NCI-H2029 treated with DMSO at 0.1 percent for 48 hours (cell line): ENCODE measurements around the gene FER1L5.

Experiments used
- DNase-seq: peaks from one replicate; lab custom pipeline; 2025; lab: John Stamatoyannopoulos, UW

FER1L5 gene

DNA sequence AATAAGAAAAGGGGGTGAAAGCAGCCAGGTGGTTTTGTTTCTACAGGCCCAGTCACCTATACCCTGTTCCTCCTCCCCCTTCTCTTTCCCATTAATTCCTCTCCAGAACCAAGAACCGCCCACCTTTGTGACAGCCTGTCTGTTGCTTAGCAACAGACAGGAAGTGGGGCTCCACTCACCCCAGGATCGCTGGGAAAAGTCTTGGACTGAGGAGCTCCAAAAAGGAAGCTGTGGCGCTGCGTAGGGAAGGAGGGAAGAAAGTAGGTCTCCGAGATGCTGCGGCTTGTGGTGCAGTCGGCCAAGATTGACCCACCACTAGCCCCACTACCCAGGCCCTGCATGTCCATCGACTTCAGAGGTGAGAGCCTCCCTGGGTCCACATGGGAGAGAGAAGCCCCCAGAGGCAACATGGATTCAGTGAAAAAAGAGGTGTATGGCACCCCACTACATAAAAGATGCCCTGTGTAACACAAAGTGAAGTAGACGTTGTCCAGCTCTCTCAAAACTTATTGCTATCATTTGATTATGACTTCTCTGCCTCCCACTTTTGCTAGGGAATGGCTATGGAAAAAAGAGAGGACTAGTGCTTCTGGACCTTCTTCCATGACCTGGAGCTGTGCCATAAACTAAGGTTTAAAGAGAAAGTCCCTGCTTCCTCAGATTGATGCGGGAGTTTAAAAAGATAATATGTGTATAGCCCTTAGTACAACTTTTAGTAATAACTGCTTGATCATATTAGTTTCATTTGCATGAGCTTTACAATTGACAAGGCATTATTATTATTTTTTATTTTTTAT lies at the start of gene FER1L5:
Gene FER1L5 (plus strand): TSS at position 201 of the 797 bp plus-strand sequence. CDS start 73 bp downstream, at position 274.
- DNase-seq: no peak

DNA sequence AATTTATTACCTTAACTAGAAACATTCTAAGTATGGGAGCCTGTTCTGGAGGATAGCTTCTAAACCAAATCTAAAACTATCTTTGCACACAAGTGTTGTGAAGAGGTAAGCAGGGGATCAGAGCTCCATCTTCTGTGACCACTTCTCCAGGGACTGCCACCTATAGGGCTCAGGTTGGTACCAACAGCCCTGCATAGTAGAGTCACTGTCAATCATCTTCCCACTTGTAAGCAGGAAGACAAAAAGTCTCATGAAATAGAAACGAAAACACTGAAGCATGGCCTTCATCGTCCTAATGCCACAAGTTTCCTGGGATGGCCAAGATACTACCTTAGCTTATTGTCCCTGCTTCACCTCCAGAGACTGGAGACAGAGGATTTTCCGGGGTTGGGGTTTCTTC lies 48.3 kb upstream of the FER1L5 start:
- no peak for DNase-seq

DNA sequence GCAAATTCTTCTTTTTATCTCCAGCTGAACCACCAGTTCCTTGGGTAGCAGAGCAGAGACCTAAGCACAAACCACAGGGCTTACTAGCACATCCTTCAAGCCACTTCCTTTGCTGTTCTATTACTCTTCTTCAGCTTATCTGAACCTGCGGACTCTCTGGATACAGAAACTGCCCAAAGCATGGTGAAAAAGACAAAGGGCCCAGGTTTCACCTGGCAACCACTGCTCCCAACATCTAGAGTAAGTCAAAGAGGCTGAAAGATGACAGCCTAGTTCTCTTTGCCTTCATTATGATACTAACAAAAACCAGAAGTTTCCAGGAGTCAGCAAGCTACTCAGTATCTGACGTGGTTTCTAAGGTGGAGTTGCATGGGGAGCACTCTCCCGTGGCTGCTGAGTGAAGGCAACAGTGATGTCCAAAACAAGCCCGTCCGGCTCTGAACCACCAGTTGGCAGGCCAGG lies 47.8 kb upstream of the FER1L5 start:
- DNase-seq: no peak

- no peak for DNase-seq
Observed at GRCh38 chr2:96596596-96596995, 46.0 kb upstream of the FER1L5 start.

DNA sequence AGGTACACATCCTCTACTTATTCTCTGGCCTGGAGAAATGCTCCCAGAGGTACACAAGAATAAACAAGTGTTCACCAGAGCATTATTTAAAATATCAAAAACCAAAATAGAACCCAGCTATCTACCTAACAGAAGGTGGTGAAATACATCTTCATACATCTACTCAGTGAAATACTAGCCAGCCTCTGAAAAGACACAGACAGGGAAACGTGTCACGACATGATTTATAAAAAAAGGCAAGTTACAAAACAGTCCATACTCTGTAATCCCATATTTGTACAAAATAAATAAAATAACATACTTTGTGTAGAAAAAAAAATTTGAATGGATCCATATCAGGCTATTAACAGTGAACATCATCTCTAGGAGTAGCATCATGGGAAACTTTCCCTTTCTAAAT lies 42.6 kb upstream of the FER1L5 start:
- DNase-seq: no peak

GRCh38 chr2:96601382-96602292 lies 40.9 kb upstream of the FER1L5 start:
- no peak for DNase-seq

DNA sequence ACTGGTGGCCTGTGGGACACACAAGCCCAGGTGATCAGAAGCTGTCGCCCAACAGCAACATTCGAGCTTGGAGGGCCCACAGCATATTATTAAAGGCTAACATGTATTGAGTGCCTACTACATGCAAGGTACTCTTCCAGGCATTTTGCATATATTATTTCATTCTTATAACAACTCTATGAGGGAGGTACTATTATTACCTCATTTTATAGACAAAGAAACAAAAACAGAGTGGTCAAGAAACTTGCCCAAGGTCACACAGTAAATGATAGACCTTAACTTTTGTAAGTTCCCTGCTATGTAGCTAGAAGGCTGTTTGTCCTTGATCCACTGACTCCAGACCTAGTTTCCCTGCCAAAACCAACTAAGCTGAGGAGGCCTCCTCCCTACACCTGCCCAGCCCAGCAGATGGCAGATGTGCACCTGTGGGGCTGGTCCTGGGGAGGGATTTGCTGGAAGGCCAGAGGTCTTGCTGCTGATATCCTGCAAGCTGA lies 40.2 kb upstream of the FER1L5 start:
- DNase-seq: no peak

DNA sequence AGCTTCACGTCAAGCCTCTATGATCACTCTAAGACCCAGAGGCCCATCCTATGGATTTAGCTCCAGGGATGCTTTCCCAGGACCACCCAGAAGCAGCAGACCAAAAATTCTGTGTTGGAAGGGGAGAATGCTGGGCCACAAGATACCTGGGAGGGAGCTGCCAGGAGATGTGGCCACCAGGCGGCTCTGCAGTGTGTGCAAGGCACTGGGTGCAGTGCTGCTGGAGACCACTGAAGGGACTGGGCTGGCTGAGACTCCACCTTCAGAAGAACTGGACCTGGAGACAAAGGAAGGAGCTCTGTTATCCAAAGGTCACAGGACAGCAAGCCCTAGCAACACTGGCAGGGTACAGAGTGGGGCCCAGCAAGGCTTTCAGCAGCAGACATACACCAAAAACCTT lies 38.5 kb upstream of the FER1L5 start:
- no peak for DNase-seq

DNA sequence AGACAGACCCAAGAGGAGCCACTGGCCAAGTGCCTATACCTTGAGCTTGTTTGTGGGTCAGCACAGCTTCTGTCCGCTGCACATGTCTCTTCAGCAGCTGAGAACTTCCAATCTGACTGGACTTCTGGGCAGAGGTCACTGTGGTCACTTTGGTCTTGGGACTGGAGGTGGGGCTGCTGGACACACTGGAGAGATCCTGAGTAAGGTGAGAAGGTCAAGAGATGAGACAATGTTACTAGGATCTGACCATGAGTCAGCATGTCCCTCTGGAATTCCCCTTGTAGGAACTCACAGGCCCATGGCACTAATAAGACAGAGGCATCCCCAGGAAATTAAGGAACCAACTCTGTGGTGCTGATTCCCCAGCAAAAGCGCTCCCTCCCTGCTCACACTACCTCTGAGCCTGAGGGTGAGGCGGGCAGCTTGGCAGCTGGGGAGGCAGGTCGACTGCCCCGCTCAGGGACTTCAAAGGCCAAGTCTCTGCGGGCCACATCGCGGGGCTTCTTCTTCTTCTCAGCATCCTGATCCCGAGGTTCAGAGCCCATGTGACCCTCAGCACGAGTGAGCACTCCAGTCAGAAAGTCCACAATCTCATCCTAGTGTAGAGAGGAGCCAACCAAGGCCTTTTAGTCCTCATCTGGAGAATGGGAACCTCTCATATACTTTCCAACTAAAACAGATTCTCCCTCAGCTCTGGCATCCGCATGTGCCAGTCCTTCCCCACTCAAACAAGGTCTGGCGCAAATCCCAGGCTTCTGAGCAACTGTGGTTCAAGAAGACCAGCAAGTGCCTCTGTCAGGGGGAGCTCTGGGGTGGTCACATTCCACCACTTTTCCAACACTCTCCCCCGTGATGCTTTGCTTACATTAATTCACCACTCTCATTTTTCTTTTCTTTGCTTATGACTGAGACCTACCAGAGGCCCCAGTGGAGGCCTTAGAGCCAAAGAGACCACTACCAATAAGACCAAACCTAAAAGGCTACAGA lies 33.8 kb upstream of the FER1L5 start:
- no peak for DNase-seq

DNA sequence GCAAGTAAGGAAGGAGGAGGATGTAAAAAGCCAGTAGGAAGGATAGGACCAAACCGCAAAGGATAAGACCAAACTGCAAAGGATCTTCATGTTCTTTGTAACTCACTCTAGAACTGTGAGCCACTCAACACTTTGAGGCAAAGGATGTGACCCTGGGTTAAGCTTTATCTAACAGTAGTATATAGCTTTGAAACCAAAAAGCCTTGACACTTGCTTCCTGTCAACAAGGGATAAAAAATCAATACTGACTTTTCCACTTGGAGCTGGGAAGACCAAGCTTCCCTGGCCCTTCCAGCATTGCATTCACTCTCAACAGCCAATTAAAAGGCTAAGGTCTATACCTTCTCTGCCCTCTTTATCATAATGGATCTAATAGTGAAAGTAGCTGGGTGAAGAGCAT lies 26.4 kb upstream of the FER1L5 start:
- DNase-seq: no peak

- DNase-seq: no peak
Observed at GRCh38 chr2:96616535-96616934, 26.0 kb upstream of the FER1L5 start.

GRCh38 chr2:96617012-96617411 lies 25.6 kb upstream of the FER1L5 start:
- no peak for DNase-seq

GRCh38 chr2:96618596-96619283 lies 23.8 kb upstream of the FER1L5 start:
- no peak for DNase-seq

GRCh38 chr2:96622544-96622943 lies 20.0 kb upstream of the FER1L5 start:
- DNase-seq: no peak

- DNase-seq: no peak
Observed at GRCh38 chr2:96623116-96623515, 19.4 kb upstream of the FER1L5 start.

GRCh38 chr2:96625571-96626552 lies 16.7 kb upstream of the FER1L5 start:
- no peak for DNase-seq

- DNase-seq: no peak
Observed at GRCh38 chr2:96626553-96626942, 16.0 kb upstream of the FER1L5 start.

GRCh38 chr2:96631804-96632435 lies 10.6 kb upstream of the FER1L5 start:
- no peak for DNase-seq

DNA sequence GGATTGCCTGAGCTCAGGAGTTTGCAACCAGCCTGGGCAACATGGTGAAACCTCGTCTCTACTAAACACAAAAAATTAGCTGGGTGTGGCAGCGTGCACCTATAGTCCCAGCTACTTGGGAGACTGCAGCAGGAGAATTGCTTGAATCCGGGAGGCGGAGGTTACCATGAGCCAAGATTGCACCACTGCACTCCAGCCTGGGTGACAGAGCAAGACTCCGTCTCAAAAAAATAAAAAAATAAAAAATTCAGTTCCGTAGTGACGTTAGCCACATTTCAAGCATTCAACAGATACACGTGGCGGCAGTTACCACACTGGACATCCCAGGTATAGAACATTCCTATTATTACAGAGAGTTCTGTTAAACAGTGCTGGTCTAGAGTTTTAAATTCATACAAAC lies 8.9 kb upstream of the FER1L5 start:
- no peak for DNase-seq
